K562 (cell line): ENCODE data around the gene IGSF23. TPM values are rescaled to one million over a fixed set of nuclear protein-coding genes. Genes with fewer than 3 reads are reported as not detected.

Source experiments
- ATAC-seq: fragments of 200-7000 bp; cut with Tn5 transposase; 3 replicates; pipeline ENCODE4 v1.9.1; 2020; ENCODE audit warnings: moderate library complexity
- BruUV-seq: library from RNA; stranded (reverse); fragments of 400-500 nt; replicated peaks from 2 replicates; lab custom pipeline; 2021; lab: Mats Ljungman, UMichigan
- CTCF ChIA-PET: fragments of 300-600 bp; formaldehyde crosslinking; extraction: SDS; loops from one replicate; lab custom pipeline; 2021; ENCODE audit warnings: low intra/inter-chr PET ratio; lab: Yijun Ruan, JAX
- POLR2A ChIA-PET: fragments of 300-600, 350-650 bp; sonication (Branson Sonifier 250); formaldehyde crosslinking; extraction: SDS; loops from one replicate; lab custom pipeline; 2021; ENCODE audit warnings: antibody characterized with exemption, inconsistent platforms; lab: Yijun Ruan, JAX
- DNase-seq, 4 experiments: peaks; one replicate each; pipeline versions ENCODE4 v3.0.0 to v3.0.0-alpha.2; 2011 to 2018; ENCODE audit warnings: low spot score in 3 of 4, mixed read lengths in 3 of 4; ENCODE audit errors: extremely low read depth in 1 of 4
- FAIRE-seq: peaks from 2 replicates; lab custom pipeline; 2011; peaks lifted over from hg19 to GRCh38; lab: Jason Lieb, UNC
- H2AFZ ChIP-seq: 2 replicates; pipeline ENCODE4 v1.6.0; 2011; ENCODE audit warnings: low read depth, low read length, control low read depth, inconsistent platforms
- H3K27ac ChIP-seq: fragments of 200-600 bp; 3 replicates; pipeline ENCODE4 v1.8.0; 2011; ENCODE audit warnings: low read depth, mild to moderate bottlenecking, control low read depth, inconsistent platforms, low read length, moderate library complexity, mixed read lengths; ENCODE audit errors: extremely low read depth
- H3K27me3 ChIP-seq, 2 experiments: fragments of 300-600 bp in 1 of 2; 2 replicates in 1 of 2; 3 replicates in 1 of 2; pipeline versions ENCODE4 v1.6.0 to v1.8.0; 2011; ENCODE audit warnings: inconsistent platforms in 2 of 2, low read length in 2 of 2, mild to moderate bottlenecking in 1 of 2, mixed read lengths in 1 of 2, moderate library complexity in 1 of 2; ENCODE audit not compliant: control insufficient read depth in 2 of 2, insufficient read depth in 2 of 2
- H3K36me3 ChIP-seq: fragments of 300-600 bp; 3 replicates; pipeline ENCODE4 v1.8.0; 2011; ENCODE audit warnings: mild to moderate bottlenecking, low read length, inconsistent platforms; ENCODE audit not compliant: control insufficient read depth, insufficient read depth
- H3K4me1 ChIP-seq, 2 experiments: fragments of 200-600 bp in 1 of 2; replicated peaks in 1 of 2; 2 replicates in 1 of 2; 3 replicates in 1 of 2; pipeline versions ENCODE4 v1.5.1 to v1.8.0; 2011; ENCODE audit warnings: inconsistent platforms in 2 of 2, low read length in 2 of 2, mild to moderate bottlenecking in 1 of 2, mixed read lengths in 1 of 2, moderate library complexity in 1 of 2; ENCODE audit not compliant: control insufficient read depth in 2 of 2, insufficient read depth in 2 of 2
- H3K4me2 ChIP-seq: 2 replicates; pipeline ENCODE4 v1.6.1; 2011; ENCODE audit warnings: low read length, control low read depth, inconsistent platforms, mixed read lengths; ENCODE audit not compliant: insufficient read depth
- H3K4me3 ChIP-seq: fragments of 200-600 bp; sonication (generic), shearing (Covaris generic); 2 replicates; pipeline ENCODE4 v1.5.1; 2016; ENCODE audit warnings: control low read depth, inconsistent platforms
- H3K79me2 ChIP-seq: fragments of 200-600 bp; 3 replicates; pipeline ENCODE4 v1.8.0; 2011; ENCODE audit warnings: low read length, inconsistent platforms; ENCODE audit not compliant: control insufficient read depth, insufficient read depth
- H3K9ac ChIP-seq, 2 experiments: 2 replicates each; pipeline versions ENCODE4 v1.6.0 to v1.6.1; 2011; ENCODE audit warnings: low read depth in 2 of 2, low read length in 2 of 2, control low read depth in 1 of 2, inconsistent platforms in 1 of 2, mild to moderate bottlenecking in 1 of 2, mixed read lengths in 1 of 2; ENCODE audit not compliant: insufficient read depth in 1 of 2
- H3K9me1 ChIP-seq: one replicate; pipeline ENCODE4 v1.6.0; 2011; ENCODE audit warnings: inconsistent platforms, mild to moderate bottlenecking, low read length, moderate library complexity; ENCODE audit not compliant: control insufficient read depth, insufficient read depth
- H3K9me3 ChIP-seq: replicated peaks from 2 replicates; pipeline ENCODE4 v1.5.1; 2011; ENCODE audit warnings: low read depth, low read length, inconsistent platforms; ENCODE audit not compliant: control insufficient read depth, insufficient read depth
- H4K20me1 ChIP-seq: replicated peaks from 2 replicates; pipeline ENCODE4 v1.6.1; 2011; ENCODE audit warnings: low read length, inconsistent platforms, mixed read lengths; ENCODE audit not compliant: control insufficient read depth, insufficient read depth
- BCOR ChIP-seq: fragments of 450-650 bp; IDR thresholded peaks from 2 replicates; pipeline ENCODE4 v1.6.1; 2016
- BRD4 ChIP-seq: fragments of 200-600 bp; sonication (generic); IDR thresholded peaks from 2 replicates; pipeline ENCODE4 v1.6.1; 2017; ENCODE audit warnings: inconsistent platforms
- CGGBP1 ChIP-seq: fragments of 250-450 bp; sonication (Bioruptor Pico); IDR thresholded peaks from 2 replicates; pipeline ENCODE4 v1.9.0; 2021; ENCODE audit warnings: mild to moderate bottlenecking
- CTBP1 ChIP-seq: fragments of 450-650 bp; IDR thresholded peaks from 2 replicates; pipeline ENCODE4 v1.6.1; 2016; ENCODE audit warnings: borderline replicate concordance
- FOXP1 ChIP-seq: sonication (generic); formaldehyde crosslinking; IDR thresholded peaks from 2 replicates; pipeline ENCODE4 v1.8.0; 2022; ENCODE audit warnings: mild to moderate bottlenecking, missing genetic modification reagents
- HDAC2 ChIP-seq: fragments of 450-650 bp; IDR thresholded peaks from 2 replicates; pipeline ENCODE4 v1.6.1; 2016; ENCODE audit warnings: mild to moderate bottlenecking
- HES1 ChIP-seq: fragments of 450-650 bp; IDR thresholded peaks from 2 replicates; pipeline ENCODE4 v1.6.1; 2016; ENCODE audit warnings: low read depth, mild to moderate bottlenecking, moderate library complexity
- IRF2 ChIP-seq: sonication (generic); formaldehyde crosslinking; IDR thresholded peaks from 2 replicates; pipeline ENCODE4 v1.8.1; 2022; ENCODE audit warnings: mild to moderate bottlenecking, missing genetic modification reagents
- KAT2B ChIP-seq: IDR thresholded peaks from one replicate; pipeline ENCODE4 v1.6.1; 2012; ENCODE audit warnings: low read depth, mild to moderate bottlenecking, control low read depth, inconsistent platforms, low read length, moderate library complexity
- MAFF ChIP-seq: IDR thresholded peaks from 2 replicates; pipeline ENCODE4 v1.6.1; 2012; ENCODE audit warnings: low read length, improper control_type of control experiment
- NR0B1 ChIP-seq: fragments of 450-650 bp; IDR thresholded peaks from one replicate; pipeline ENCODE4 v1.6.1; 2018; ENCODE audit warnings: mild to moderate bottlenecking, moderate library complexity; ENCODE audit not compliant: partially characterized antibody
- RBM25 ChIP-seq: fragments of 200-400 bp; formaldehyde crosslinking; IDR thresholded peaks from 2 replicates; pipeline ENCODE4 v1.6.1; 2018; ENCODE audit warnings: low read length, low read depth, moderate library complexity; ENCODE audit not compliant: severe bottlenecking
- SMARCA5 ChIP-seq: fragments of 450-650 bp; IDR thresholded peaks from 2 replicates; pipeline ENCODE4 v1.6.1; 2016
- TEAD4 ChIP-seq, 2 experiments: sonication (generic) in 1 of 2; formaldehyde crosslinking in 1 of 2; IDR thresholded peaks; 2 replicates each; pipeline versions ENCODE4 v1.6.1 to v1.8.0; 2012 to 2022; ENCODE audit warnings: borderline replicate concordance in 1 of 2, inconsistent platforms in 1 of 2, low read length in 1 of 2, mild to moderate bottlenecking in 1 of 2, missing genetic modification reagents in 1 of 2
- ZBTB26 ChIP-seq: fragments of 450-650 bp; formaldehyde crosslinking; IDR thresholded peaks from 2 replicates; pipeline ENCODE4 v1.4.0; 2022; ENCODE audit warnings: missing genetic modification characterization
- ZEB2 ChIP-seq: fragments of 450-650 bp; IDR thresholded peaks from 2 replicates; pipeline ENCODE4 v1.6.1; 2016
- ZKSCAN3 ChIP-seq: fragments of 250-450 bp; sonication (Bioruptor Pico); IDR thresholded peaks from 2 replicates; pipeline ENCODE4 v1.4.0; 2020
- ZNF512 ChIP-seq: IDR thresholded peaks from 2 replicates; pipeline ENCODE4 v1.6.1; 2016; ENCODE audit warnings: missing genetic modification characterization, missing compliant biosample characterization
- ZNF707 ChIP-seq: fragments of 250-450 bp; sonication (Bioruptor Pico); conservative IDR thresholded peaks from 2 replicates; pipeline ENCODE4 v1.8.0; 2022; ENCODE audit warnings: inconsistent platforms, mild to moderate bottlenecking, moderate library complexity
- ZNF77 ChIP-seq: fragments of 250-450 bp; sonication (Bioruptor Pico); IDR thresholded peaks from 2 replicates; pipeline ENCODE4 v1.5.0; 2020
- WGBS: fragments of 100-300 bp; shearing (Covaris generic); methylation state at CpG from one replicate; pipeline ENCODE4 v1.1.6; 2016; ENCODE audit warnings: low coverage, mixed read lengths; ENCODE audit not compliant: insufficient coverage; ENCODE audit errors: missing lambda C conversion rate; 5-methylcytosine and 5-hydroxymethylcytosine counted together
- in situ Hi-C: fragments of 300-500 bp; cut with MboI; formaldehyde crosslinking; loops from 4 replicates; pipeline ENCODE4 v1.15.0; 2018; ENCODE audit warnings: inconsistent platforms, mixed read lengths
- intact Hi-C: fragments of 100-400 bp; cut with micrococcal nuclease; formaldehyde crosslinking; loops from 2 replicates; pipeline ENCODE4 v1.14.2; 2022
- polyA plus RNA-seq, 8 experiments: library from polyadenylated mRNA; depleted of rRNA in 4 of 8; stranded (reverse) in 5 of 8; unstranded in 3 of 8; fragments of >200 nt; fragmentation: Nextera tagmentation in 2 of 8; fragmentation: Illumina TruSeq in 1 of 8; extraction: Ambion mirVana in 2 of 8; extraction: Trizol in 1 of 8; gene quantifications; 2 replicates each; pipeline versions ENCODE4 v1.2.1 to v1.2.3, GENCODE V29; 2011 to 2014; ENCODE audit warnings: inconsistent platforms in 1 of 8, missing spikeins in 1 of 8
- total RNA-seq, 7 experiments: library from RNA; depleted of rRNA in 6 of 7; stranded (reverse); fragments of >200 nt in 6 of 7; fragmentation: Illumina TruSeq in 2 of 7; extraction: Trizol in 2 of 7; gene quantifications; 2 replicates each; pipeline versions ENCODE4 v1.2.1 to v1.2.3, GENCODE V29; 2011 to 2021; ENCODE audit warnings: low replicate concordance in 1 of 7

The IGSF23 gene
- total and polyA plus RNA-seq, 9 of the 15 experiments (the other 6 are each of a cell fraction or from before 2014, with no cell fraction given) = not detected

- TF ChIP-seq BRD4 (no peak), SMARCA5 (peak; percentile 60; the same call in 1 of the 2 replicates), ZNF707 (no peak), TEAD4 (IDR thresholded peaks at IDR 0.05; ENCODE audit: low read length) (no peak), TEAD4 (CRISPR knock-in tag; IDR thresholded peaks at IDR 0.05; ENCODE audit: borderline replicate concordance) (no peak), CGGBP1 (CRISPR knock-in tag) (no peak), ZEB2 (no peak), HDAC2 (0 out of 2 replicates have a peak, but pooled peaks have one; percentile 20), CTBP1 (no peak), FOXP1 (CRISPR knock-in tag) (no peak), MAFF (no peak), ZNF77 (CRISPR knock-in tag) (no peak), NR0B1 (no peak), KAT2B (no peak)
Observed at GRCh38 chr19:44627631-44628030, 14.3 kb downstream of the IGSF23 start (continued).

GRCh38 chr19:44628793-44629192 is 15.4 kb downstream of the IGSF23 start:
- DNase-seq (no peak), FAIRE-seq (no peak), ATAC-seq (no peak)
- CTCF ChIA-PET = no interaction called here
- Histone ChIP-seq H2AFZ (no peak overlapping the region), H3K9me3 (no peaks in the 10 kb centered on the region), H3K27me3 (no peaks in the 10 kb centered on the region; a peak in 1 of 5 replicates), H3K9me1 (no peaks in the 10 kb centered on the region), H3K4me3 (no peak overlapping the region), H3K79me2 (no peaks in the 10 kb centered on the region), H3K27ac (no peak overlapping the region), H3K36me3 (no peaks in the 10 kb centered on the region), H3K4me1 (no peaks in the 10 kb centered on the region; a peak in 2 of 5 replicates), H3K4me2 (no peak overlapping the region), H4K20me1 (no peaks in the 10 kb centered on the region), H3K9ac (no peak overlapping the region)
- intact Hi-C loops (no loop called here), in situ Hi-C loops (no loop called here)
- 10% methylated on average over 3 of the region's 3 CpGs for WGBS
- POLR2A ChIA-PET = no interaction called here
- BruUV-seq = no TSS peak
- TF ChIP-seq FOXP1 (CRISPR knock-in tag) (no peak), HES1 (no peak), IRF2 (CRISPR knock-in tag) (no peak), ZKSCAN3 (CRISPR knock-in tag) (no peak), ZNF512 (tag) (no peak), BCOR (peak; percentile 64; the same call in 1 of the 2 replicates), ZBTB26 (CRISPR knock-in tag) (no peak), HDAC2 (no peak), SMARCA5 (peak; percentile 49; the same call in 1 of the 2 replicates), RBM25 (peak; percentile 34)
